Measurements from ENCODE around the gene LRRC8B.

The LRRC8B gene

DNA sequence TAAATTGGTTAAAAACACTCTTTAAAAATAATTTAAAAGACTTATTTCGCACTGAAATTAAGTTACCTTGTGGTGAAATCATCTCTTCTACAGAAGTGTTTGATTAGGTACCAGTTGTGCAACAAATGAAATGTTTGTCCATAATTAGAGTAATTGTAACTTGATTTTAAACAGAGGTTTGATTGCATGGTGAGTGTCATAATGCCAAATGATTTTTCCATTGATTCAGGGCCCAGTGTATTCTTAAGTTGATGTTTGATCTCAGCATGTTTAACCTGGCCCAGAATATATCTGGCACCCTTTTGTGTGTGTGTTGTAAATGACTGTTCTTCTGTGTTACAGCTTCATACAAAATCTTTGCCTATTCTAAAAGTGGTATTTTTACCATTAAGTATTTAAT, 28.5 kb downstream of the LRRC8B start:
- no peak for DNase-seq (ENCODE audit: low read depth)
- in situ Hi-C loops (cut with HindIII; ENCODE audit: low sequenced_read_pairs): no loop called here
- TF ChIP-seq, protein P1, sequence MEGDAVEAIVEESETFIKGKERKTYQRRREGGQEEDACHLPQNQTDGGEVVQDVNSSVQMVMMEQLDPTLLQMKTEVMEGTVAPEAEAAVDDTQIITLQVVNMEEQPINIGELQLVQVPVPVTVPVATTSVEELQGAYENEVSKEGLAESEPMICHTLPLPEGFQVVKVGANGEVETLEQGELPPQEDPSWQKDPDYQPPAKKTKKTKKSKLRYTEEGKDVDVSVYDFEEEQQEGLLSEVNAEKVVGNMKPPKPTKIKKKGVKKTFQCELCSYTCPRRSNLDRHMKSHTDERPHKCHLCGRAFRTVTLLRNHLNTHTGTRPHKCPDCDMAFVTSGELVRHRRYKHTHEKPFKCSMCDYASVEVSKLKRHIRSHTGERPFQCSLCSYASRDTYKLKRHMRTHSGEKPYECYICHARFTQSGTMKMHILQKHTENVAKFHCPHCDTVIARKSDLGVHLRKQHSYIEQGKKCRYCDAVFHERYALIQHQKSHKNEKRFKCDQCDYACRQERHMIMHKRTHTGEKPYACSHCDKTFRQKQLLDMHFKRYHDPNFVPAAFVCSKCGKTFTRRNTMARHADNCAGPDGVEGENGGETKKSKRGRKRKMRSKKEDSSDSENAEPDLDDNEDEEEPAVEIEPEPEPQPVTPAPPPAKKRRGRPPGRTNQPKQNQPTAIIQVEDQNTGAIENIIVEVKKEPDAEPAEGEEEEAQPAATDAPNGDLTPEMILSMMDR (IDR thresholded peaks at IDR 0.05; ENCODE audit: low read depth, low read length, missing control alignments): no peak
- no peak overlapping the region for H3K4me3 ChIP-seq (ENCODE audit: low read depth, low read length)

DNA sequence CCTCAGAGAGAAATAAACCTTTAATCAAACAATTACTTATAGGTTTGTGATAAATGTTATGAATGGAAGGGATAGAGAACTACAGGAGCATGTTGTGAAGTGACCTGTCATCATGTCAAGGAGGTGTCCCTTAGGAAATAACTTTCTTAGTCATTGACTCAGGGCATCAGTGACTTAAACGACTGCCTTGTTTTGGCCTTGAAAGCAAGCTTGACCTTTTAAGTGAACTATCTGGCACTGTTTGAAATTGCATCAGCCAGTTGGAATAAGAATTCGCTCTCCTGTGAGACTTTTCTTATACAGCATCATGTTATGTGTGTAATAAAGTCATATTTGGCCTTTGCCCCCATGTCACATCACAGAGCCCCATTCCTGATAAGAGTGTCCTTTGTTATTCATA, 30.9 kb downstream of the LRRC8B start:
- TF ChIP-seq, protein P1 (IDR thresholded peaks at IDR 0.05; ENCODE audit: low read depth, low read length, missing control alignments): no peak
- no peak overlapping the region for H3K4me3 ChIP-seq (ENCODE audit: low read depth, low read length)
- no peak for DNase-seq (ENCODE audit: low read depth)
- in situ Hi-C loops (cut with HindIII; ENCODE audit: low sequenced_read_pairs): no loop called here

- in situ Hi-C loops (cut with HindIII; ENCODE audit: low sequenced_read_pairs): no loop called here
- TF ChIP-seq, protein P1 (IDR thresholded peaks at IDR 0.05; ENCODE audit: low read depth, low read length, missing control alignments): no peak
- no peak for DNase-seq (ENCODE audit: low read depth)
- H3K4me3 ChIP-seq (ENCODE audit: low read depth, low read length): no peak overlapping the region
Observed at GRCh38 chr1:89556726-89557444, 32.3 kb downstream of the LRRC8B start.

DNA sequence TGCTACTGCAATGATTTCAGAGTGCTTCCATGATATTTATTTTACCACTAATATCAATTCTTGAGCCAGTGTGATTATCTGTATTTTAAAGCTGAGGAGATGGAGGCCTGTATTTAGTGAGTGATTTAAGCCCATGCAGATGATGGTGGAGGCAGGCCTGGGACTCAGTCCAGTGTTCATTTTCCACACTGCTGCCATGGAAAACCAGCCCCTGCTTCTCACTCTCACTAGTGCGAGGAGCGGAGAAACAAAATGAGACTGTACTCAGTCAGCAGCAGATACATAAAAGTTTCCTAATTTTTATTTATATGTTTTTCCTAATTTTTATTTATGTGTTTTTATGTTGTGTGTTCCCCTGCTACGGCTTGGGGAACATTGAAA, 32.8 kb downstream of the LRRC8B start:
- in situ Hi-C loops (cut with HindIII; ENCODE audit: low sequenced_read_pairs): no loop called here
- TF ChIP-seq, protein P1 (IDR thresholded peaks at IDR 0.05; ENCODE audit: low read depth, low read length, missing control alignments): no peak

DNA sequence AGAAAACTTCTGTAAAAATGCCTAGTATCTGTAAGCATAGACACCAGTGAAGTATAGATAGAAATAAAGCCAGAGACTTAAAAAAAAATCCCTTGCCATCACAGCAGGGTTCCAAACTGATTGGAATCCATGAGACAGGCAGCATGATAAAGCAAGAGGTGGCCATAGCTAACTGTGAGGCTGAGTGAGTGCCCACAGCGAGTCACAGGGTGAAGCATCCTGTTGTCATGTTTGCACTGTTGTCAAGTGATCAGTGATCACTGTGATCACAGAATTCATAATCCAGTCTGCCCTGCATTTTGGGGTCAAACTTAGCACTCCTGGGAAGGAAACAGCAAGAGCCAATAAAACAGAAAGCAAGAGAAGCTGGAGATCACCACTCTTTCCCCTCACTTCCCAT, 33.3 kb downstream of the LRRC8B start:
- TF ChIP-seq, protein P1 (IDR thresholded peaks at IDR 0.05; ENCODE audit: low read depth, low read length, missing control alignments): no peak
- in situ Hi-C loops (cut with HindIII; ENCODE audit: low sequenced_read_pairs): no loop called here
- no peak for DNase-seq (ENCODE audit: low read depth)
- H3K4me3 ChIP-seq (ENCODE audit: low read depth, low read length): no peak overlapping the region

More for the DNA sequence above, 32.8 kb downstream of the LRRC8B start:
- H3K4me3 ChIP-seq (ENCODE audit: low read depth, low read length): no peak overlapping the region
- no peak for DNase-seq (ENCODE audit: low read depth)

GRCh38 chr1:89563957-89564604, 39.5 kb downstream of the LRRC8B start:
- no peak for DNase-seq (ENCODE audit: low read depth)
- in situ Hi-C loops (cut with HindIII; ENCODE audit: low sequenced_read_pairs): no loop called here
- TF ChIP-seq, protein P1 (IDR thresholded peaks at IDR 0.05; ENCODE audit: low read depth, low read length, missing control alignments): no peak
- no peak overlapping the region for H3K4me3 ChIP-seq (ENCODE audit: low read depth, low read length)
